B cell (primary cell): ENCODE measurements around the gene SPINK14. TPM values are rescaled to one million over a fixed set of nuclear protein-coding genes. Genes with fewer than 3 reads are reported as not detected.

Source experiments
- ATAC-seq: fragments of 200-7000 bp; cut with Tn5 transposase; one replicate; pipeline ENCODE4 v1.10.0; 2021; ENCODE audit warnings: low read depth, mild to moderate bottlenecking, moderate number of reproducible peaks, moderate library complexity
- CTCF ChIA-PET: fragments of 350-600 bp; sonication (Branson Sonifier 250); formaldehyde crosslinking; loops from one replicate; lab custom pipeline; 2021; ENCODE audit warnings: antibody characterized with exemption, inconsistent platforms; lab: Charles Lee
- POLR2A ChIA-PET: fragments of 350-600 bp; sonication (Branson Sonifier 250); formaldehyde crosslinking; loops from one replicate; lab custom pipeline; 2021; ENCODE audit warnings: antibody characterized with exemption; lab: Charles Lee
- DNase-seq: peaks from one replicate; pipeline ENCODE4 v3.0.0; 2013
- H2AFZ ChIP-seq: 2 replicates; pipeline ENCODE4 v1.6.1; 2012; ENCODE audit warnings: mild to moderate bottlenecking, low read depth, low read length; ENCODE audit not compliant: insufficient read depth, poor library complexity, severe bottlenecking
- H3K27ac ChIP-seq, 2 donors: 1 replicate in 1 of 2; 2 replicates in 1 of 2; pipeline ENCODE4 v1.5.1; 2012 to 2013; ENCODE audit warnings: low read length in 2 of 2, mild to moderate bottlenecking in 2 of 2, moderate library complexity in 1 of 2
- H3K27me3 ChIP-seq, 4 experiments: fragments of 200-600 bp in 1 of 4; sonication (generic) in 1 of 4; replicated peaks in 1 of 4; 1 replicate in 2 of 4; 2 replicates in 2 of 4; pipeline versions ENCODE4 v1.6.1 to v1.7.0; 2013 to 2016; ENCODE audit warnings: low read length in 3 of 4, mild to moderate bottlenecking in 2 of 4, mixed read lengths in 1 of 4, moderate library complexity in 1 of 4; ENCODE audit not compliant: insufficient read depth in 4 of 4, control insufficient read depth in 3 of 4; ENCODE audit errors: control extremely low read depth in 1 of 4
- H3K36me3 ChIP-seq, 2 experiments: replicated peaks in 1 of 2; 1 replicate in 1 of 2; 2 replicates in 1 of 2; pipeline versions ENCODE4 v1.6.1 to v1.7.1; 2013; ENCODE audit warnings: low read length in 1 of 2; ENCODE audit not compliant: insufficient read depth in 2 of 2, control insufficient read depth in 1 of 2; ENCODE audit errors: control extremely low read depth in 1 of 2, extremely low read depth in 1 of 2
- H3K4me1 ChIP-seq, 2 donors: fragments of 200-600 bp in 1 of 2; sonication (generic) in 1 of 2; 1 replicate in 1 of 2; 2 replicates in 1 of 2; pipeline versions ENCODE4 v1.5.1 to v1.6.1; 2013 to 2017; ENCODE audit warnings: low read length in 2 of 2; ENCODE audit not compliant: control insufficient read depth in 2 of 2, insufficient read depth in 2 of 2
- H3K4me2 ChIP-seq: replicated peaks from 2 replicates; pipeline ENCODE3; 2012; ENCODE audit warnings: mild to moderate bottlenecking, low read depth, low read length; ENCODE audit not compliant: poor library complexity, severe bottlenecking
- H3K4me3 ChIP-seq, 5 experiments: fragments of 200-600 bp in 1 of 5; sonication (generic) in 1 of 5; 1 replicate in 3 of 5; 2 replicates in 2 of 5; pipeline versions ENCODE4 v1.5.1 to v1.7.0; 2011 to 2016; ENCODE audit warnings: low read length in 4 of 5, mild to moderate bottlenecking in 4 of 5, low read depth in 2 of 5, control low read depth in 1 of 5, moderate library complexity in 1 of 5; ENCODE audit not compliant: insufficient read depth in 1 of 5; ENCODE audit errors: control extremely low read depth in 1 of 5, extremely low read depth in 1 of 5
- H3K79me2 ChIP-seq: fragments of 200-600 bp; sonication (generic); one replicate; pipeline ENCODE4 v1.6.0; 2016; ENCODE audit warnings: low read length; ENCODE audit not compliant: control insufficient read depth, insufficient read depth
- H3K9ac ChIP-seq: fragments of 200-600 bp; sonication (generic); 2 replicates; pipeline ENCODE4 v1.6.1; 2017; ENCODE audit warnings: mild to moderate bottlenecking, low read length, moderate library complexity
- H3K9me3 ChIP-seq, 3 donors: one replicate each; pipeline versions ENCODE4 v1.6.1 to v1.7.1; 2013; ENCODE audit warnings: low read length in 2 of 3; ENCODE audit not compliant: control insufficient read depth in 2 of 3, insufficient read depth in 1 of 3; ENCODE audit errors: control extremely low read depth in 1 of 3
- H4K20me1 ChIP-seq: 2 replicates; pipeline ENCODE4 v1.6.0; 2012; ENCODE audit warnings: mild to moderate bottlenecking, low read length; ENCODE audit not compliant: insufficient read depth, control insufficient read depth, poor library complexity, severe bottlenecking
- H3K27ac Mint-ChIP-seq: one replicate; pipeline ENCODE4 v1.8.0; 2021; ENCODE audit warnings: mixed read lengths
- H3K27me3 Mint-ChIP-seq: one replicate; pipeline ENCODE4 v1.8.0; 2021; ENCODE audit warnings: mixed read lengths
- H3K4me1 Mint-ChIP-seq: one replicate; pipeline ENCODE4 v1.8.0; 2021; ENCODE audit warnings: mixed read lengths
- H3K4me3 Mint-ChIP-seq: one replicate; pipeline ENCODE4 v1.8.0; 2021; ENCODE audit warnings: mixed read lengths
- H3K9me3 Mint-ChIP-seq: one replicate; pipeline ENCODE4 v1.8.0; 2022; ENCODE audit warnings: mixed read lengths; ENCODE audit not compliant: insufficient read depth
- EZH2 ChIP-seq: IDR thresholded peaks from 2 replicates; pipeline ENCODE4 v1.6.1; 2012; ENCODE audit warnings: borderline replicate concordance, low read depth, mild to moderate bottlenecking, moderate library complexity, low read length; ENCODE audit not compliant: insufficient read depth, poor library complexity, severe bottlenecking
- WGBS: methylation state at CpG from one replicate; pipeline ENCODE4 v1.1.5; 2013; ENCODE audit warnings: missing lambda C conversion rate; ENCODE audit not compliant: insufficient coverage; 5-methylcytosine and 5-hydroxymethylcytosine counted together
- intact Hi-C: fragments of 100-400 bp; cut with micrococcal nuclease; formaldehyde crosslinking; loops from one replicate; pipeline ENCODE4 v1.10.0; 2022
- polyA plus RNA-seq: library from polyadenylated mRNA; depleted of rRNA; stranded (reverse); fragments of >200 nt; gene quantifications from 2 replicates; pipeline ENCODE4 v1.2.3, GENCODE V29; 2012
- small RNA-seq: library from RNA; depleted of rRNA; stranded (forward); fragments of <200 nt; gene quantifications from one replicate; pipeline ENCODE3, GENCODE V24; 2012; ENCODE audit warnings: low replicate concordance, low read depth; ENCODE audit not compliant: insufficient read length
- total RNA-seq, 2 donors: library from RNA; stranded (reverse); fragments of 120-200 nt in 1 of 2; gene quantifications; 1 replicate in 1 of 2; 2 replicates in 1 of 2; pipeline versions ENCODE4 v1.2.3 to v1.2.4, GENCODE V29; 2013 to 2022
- TF ChIP-seq, protein P1 (sequence below): fragments of 200-600 bp; IDR thresholded peaks from one replicate; pipeline ENCODE4 v1.8.0; 2022; ENCODE audit warnings: antibody characterized with exemption, mild to moderate bottlenecking

SPINK14 gene
- total and polyA plus RNA-seq, 2 donors (not counting 1 experiment from before 2014, with no cell fraction given) = not detected

DNA sequence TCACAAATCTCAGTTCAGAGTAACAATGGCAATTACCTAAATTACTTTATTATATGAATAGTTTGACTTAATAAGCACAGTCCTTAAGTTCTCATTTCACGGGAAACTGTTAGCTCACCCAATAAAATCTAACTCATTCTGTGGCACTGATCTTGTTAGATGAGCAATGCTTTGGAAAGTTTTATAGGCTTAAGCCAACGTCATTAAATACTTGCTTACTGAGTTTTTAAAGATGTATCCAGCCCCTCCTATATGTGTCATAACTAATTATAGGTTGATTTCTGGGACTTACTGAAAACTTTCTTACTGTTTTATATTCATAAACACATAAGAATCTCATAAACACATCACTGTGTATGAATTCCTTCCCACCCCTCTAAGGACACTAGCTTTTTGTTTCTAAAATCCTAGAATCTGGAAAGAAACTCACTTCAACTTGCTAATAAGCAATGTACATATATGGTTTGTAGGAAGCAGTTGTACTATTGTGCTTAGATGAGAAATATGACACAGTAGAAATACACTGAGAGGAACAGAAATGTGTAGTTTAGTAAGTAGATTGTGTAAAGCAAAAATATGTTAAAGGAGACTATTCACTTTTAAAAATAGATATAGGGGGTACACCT lies 55.9 kb downstream of the SPINK14 start:
- no peak for DNase-seq
- H3K27ac ChIP-seq = no peak overlapping the region
- CTCF ChIA-PET = no interaction called here

More for the DNA sequence above, 55.9 kb downstream of the SPINK14 start:
- Mint-ChIP-seq H3K9me3 (no peaks in the 10 kb centered on the region), H3K27ac (no peak overlapping the region), H3K27me3 (peaks cover 10% of the 10 kb centered on the region), H3K4me3 (no peak overlapping the region), H3K4me1 (no peaks in the 10 kb centered on the region)
- WGBS = no CpG with 5 or more reads among the region's 2 CpGs
- no peak for ATAC-seq
- POLR2A ChIA-PET = no interaction called here
- no peaks in the 10 kb centered on the region for H3K79me2 ChIP-seq
- no peaks in the 10 kb centered on the region for H3K36me3 ChIP-seq
- TF ChIP-seq, protein P1, sequence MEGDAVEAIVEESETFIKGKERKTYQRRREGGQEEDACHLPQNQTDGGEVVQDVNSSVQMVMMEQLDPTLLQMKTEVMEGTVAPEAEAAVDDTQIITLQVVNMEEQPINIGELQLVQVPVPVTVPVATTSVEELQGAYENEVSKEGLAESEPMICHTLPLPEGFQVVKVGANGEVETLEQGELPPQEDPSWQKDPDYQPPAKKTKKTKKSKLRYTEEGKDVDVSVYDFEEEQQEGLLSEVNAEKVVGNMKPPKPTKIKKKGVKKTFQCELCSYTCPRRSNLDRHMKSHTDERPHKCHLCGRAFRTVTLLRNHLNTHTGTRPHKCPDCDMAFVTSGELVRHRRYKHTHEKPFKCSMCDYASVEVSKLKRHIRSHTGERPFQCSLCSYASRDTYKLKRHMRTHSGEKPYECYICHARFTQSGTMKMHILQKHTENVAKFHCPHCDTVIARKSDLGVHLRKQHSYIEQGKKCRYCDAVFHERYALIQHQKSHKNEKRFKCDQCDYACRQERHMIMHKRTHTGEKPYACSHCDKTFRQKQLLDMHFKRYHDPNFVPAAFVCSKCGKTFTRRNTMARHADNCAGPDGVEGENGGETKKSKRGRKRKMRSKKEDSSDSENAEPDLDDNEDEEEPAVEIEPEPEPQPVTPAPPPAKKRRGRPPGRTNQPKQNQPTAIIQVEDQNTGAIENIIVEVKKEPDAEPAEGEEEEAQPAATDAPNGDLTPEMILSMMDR = no peak
- TF ChIP-seq EZH2 = no peak
- no peaks in the 10 kb centered on the region for H3K27me3 ChIP-seq
- H3K9me3 ChIP-seq = no peaks in the 10 kb centered on the region
- no peak overlapping the region for H3K9ac ChIP-seq
- no peak overlapping the region for H3K4me2 ChIP-seq
- no peak overlapping the region for H3K4me3 ChIP-seq
- H4K20me1 ChIP-seq = no peaks in the 10 kb centered on the region
- intact Hi-C loops = no loop called here
- no peaks in the 10 kb centered on the region for H3K4me1 ChIP-seq
- no peak overlapping the region for H2AFZ ChIP-seq

Small RNA genes within 50 kb of the gene (small RNA-seq; reads per million reads assigned to genes)
- gene HMGN1P16 = not detected

Other genes with a start within 250 kb of the SPINK14 start
- gene SPINK5, start 104.6 kb upstream of the SPINK14 start, total RNA-seq = not detected in 2 replicates
- gene SPINK5, start 104.6 kb upstream of the SPINK14 start, polyA plus RNA-seq = not detected in 2 replicates
- gene SPINK6, start 34.5 kb downstream of the SPINK14 start, total RNA-seq = not detected in 2 replicates
- gene SPINK6, start 34.5 kb downstream of the SPINK14 start, polyA plus RNA-seq = not detected in 2 replicates
- gene MARCOL, start 70.0 kb downstream of the SPINK14 start, total RNA-seq = not detected in 2 replicates
- not detected in 2 replicates for gene MARCOL, start 70.0 kb downstream of the SPINK14 start, polyA plus RNA-seq
- gene SPINK13, start 100.2 kb downstream of the SPINK14 start, total RNA-seq = not detected in 2 replicates
- not detected in 2 replicates for gene SPINK13, start 100.2 kb downstream of the SPINK14 start, polyA plus RNA-seq
- not detected in 2 replicates for gene SPINK7, start 143.9 kb downstream of the SPINK14 start, total RNA-seq
- gene SPINK7, start 143.9 kb downstream of the SPINK14 start, polyA plus RNA-seq = not detected in 2 replicates
- not detected in 2 replicates for gene SPINK9, start 167.0 kb downstream of the SPINK14 start, total RNA-seq
- gene SPINK9, start 167.0 kb downstream of the SPINK14 start, polyA plus RNA-seq = not detected in 2 replicates
- gene FBXO38, start 215.4 kb downstream of the SPINK14 start, total RNA-seq = 97.0 and 124 TPM in 2 replicates
- gene FBXO38, start 215.4 kb downstream of the SPINK14 start, polyA plus RNA-seq = 14.4 and 22.5 TPM in 2 replicates